ENCODE results near the gene TCFL5.

DNA sequence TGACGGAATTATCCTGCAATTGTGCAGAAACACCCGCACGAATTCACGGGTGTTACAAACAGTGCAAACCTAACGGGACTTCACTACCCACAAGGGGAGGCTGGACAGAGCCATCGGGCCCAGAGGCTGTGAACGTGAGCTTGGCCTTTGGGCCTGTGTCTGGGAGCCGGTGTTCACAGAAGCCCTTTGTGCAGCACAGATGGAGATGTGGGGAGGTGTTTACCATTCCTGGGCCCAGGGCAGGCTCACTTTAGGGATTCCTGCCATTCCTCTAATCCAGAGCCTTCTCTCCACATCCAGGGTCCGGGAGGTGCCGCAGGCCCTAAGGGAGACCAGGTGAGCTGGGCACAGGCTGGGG is 29.8 kb downstream of the TCFL5 start:
- TF ChIP-seq, protein P1, sequence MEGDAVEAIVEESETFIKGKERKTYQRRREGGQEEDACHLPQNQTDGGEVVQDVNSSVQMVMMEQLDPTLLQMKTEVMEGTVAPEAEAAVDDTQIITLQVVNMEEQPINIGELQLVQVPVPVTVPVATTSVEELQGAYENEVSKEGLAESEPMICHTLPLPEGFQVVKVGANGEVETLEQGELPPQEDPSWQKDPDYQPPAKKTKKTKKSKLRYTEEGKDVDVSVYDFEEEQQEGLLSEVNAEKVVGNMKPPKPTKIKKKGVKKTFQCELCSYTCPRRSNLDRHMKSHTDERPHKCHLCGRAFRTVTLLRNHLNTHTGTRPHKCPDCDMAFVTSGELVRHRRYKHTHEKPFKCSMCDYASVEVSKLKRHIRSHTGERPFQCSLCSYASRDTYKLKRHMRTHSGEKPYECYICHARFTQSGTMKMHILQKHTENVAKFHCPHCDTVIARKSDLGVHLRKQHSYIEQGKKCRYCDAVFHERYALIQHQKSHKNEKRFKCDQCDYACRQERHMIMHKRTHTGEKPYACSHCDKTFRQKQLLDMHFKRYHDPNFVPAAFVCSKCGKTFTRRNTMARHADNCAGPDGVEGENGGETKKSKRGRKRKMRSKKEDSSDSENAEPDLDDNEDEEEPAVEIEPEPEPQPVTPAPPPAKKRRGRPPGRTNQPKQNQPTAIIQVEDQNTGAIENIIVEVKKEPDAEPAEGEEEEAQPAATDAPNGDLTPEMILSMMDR (IDR thresholded peaks at IDR 0.05; ENCODE audit: low read depth, low read length): no peak
- TF ChIP-seq, protein P2, sequence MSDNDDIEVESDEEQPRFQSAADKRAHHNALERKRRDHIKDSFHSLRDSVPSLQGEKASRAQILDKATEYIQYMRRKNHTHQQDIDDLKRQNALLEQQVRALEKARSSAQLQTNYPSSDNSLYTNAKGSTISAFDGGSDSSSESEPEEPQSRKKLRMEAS (IDR thresholded peaks at IDR 0.05; ENCODE audit: low read depth, low read length): no peak
- TF ChIP-seq POLR2A (IDR thresholded peaks at IDR 0.05; ENCODE audit: extremely low read depth, insufficient read length) (no peak), MYC (IDR thresholded peaks at IDR 0.05; ENCODE audit: low read depth, low read length) (no peak)
